Hematopoietic multipotent progenitor cell treated with erythropoietin and hydrocortisone succinate and interleukin-3 and kit ligand, for 8 days (in vitro differentiated cells): Measurements from ENCODE around the gene NOP9.

Source experiments
- DNase-seq: peaks from one replicate; pipeline ENCODE4 v3.0.0-alpha.2; 2015

NOP9 gene

DNA sequence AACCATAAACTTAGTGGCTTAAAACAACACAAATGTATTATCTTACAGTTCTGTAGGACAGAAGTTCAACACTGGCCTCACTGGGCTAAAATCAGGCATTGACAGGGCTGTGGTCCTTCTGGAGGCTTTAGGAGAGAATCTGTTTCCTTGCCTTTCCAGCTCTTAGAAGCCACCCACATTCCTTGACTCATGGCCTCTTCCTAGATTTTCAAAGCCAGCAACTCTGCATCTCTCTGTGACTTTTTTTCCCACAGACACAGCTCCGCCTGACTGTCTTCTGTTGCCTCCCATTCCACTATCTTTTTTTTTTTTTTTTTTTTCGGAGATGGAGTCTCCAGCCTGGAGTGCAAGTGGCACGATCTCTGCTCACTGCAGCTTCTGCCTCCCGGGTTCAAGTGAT, 56.6 kb downstream of the NOP9 start:
- DNase-seq = no peak
